ENCODE data around the gene NABP1.

Gene NABP1

GRCh38 chr2:191649519-191649918 lies 28.4 kb upstream of the NABP1 start:
- no peak for DNase-seq (ENCODE audit: low read depth, low spot score)

DNA sequence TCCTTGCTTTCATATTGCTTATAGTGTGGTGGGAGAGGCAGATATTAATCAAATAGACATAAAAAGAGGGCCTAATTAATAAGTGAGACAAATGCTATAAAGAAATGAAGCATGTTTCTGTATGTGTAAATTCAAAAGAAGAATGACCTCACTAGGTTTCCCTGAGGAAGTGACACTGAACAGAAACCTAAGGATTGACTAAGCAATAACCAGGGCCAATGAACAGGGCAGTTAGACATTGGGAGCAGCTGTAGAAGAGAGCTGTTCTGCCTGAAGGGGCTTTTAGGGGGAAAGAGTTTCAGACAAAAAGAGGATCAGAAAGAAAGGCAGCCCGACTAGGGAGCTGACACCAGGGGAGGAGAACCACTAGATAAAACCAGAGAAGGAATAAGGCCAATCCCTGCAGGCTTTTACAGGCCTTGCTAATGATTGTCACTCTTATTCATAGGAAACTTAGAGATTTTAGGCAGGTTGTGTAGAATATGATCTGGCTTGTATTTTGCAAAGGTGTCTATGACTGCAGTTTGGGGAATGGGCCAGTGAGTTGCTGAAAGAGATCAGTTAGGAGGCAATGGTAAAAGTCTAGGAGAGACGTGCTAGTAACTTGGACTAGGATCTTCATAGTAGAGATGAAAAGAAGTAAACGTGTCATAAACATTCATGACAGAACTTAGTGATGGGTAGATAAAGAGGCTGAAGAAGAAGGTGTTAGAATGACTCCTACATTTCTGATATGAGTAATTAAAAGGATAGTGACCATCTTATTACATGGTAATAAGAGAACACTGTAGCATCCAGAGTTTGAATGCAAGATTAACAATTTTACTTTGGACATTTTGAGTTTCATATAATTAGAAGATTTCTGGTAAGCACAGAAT lies 26.8 kb upstream of the NABP1 start:
- DNase-seq (ENCODE audit: low read depth, low spot score): no peak

DNA sequence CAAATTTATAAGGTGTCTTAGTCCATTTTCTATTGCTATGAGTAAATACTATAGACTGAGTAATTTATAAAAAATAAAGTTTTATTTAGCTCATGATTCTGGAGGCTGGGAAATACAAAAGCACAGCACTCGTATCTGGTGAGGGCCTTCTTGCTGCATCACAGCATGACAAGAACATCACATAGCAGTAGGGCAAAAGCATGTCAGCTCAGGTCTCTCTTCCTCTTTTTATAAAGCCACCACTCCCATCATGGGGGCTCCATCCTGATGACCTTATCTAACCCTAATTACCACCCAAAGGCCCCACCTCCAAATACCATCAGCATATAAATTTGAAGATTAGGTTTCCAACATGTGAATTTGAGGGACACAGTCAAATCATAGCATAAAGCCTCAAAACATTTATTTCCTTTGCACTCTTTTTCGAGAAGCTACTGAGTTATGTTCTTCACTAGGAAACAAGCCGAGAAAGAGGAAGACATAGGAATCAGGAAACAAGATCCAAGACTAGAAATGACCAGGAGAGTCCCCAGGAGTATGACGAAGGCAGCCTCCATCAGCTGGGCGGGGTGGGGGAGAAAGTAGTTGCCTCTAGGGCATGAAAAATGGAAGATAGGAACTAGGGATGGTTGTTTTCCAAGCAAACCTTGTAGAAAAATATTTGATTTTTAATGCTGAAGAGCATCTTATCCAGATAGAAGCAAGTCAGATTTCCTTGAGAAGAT lies 24.1 kb upstream of the NABP1 start:
- DNase-seq (ENCODE audit: low read depth, low spot score): no peak

DNA sequence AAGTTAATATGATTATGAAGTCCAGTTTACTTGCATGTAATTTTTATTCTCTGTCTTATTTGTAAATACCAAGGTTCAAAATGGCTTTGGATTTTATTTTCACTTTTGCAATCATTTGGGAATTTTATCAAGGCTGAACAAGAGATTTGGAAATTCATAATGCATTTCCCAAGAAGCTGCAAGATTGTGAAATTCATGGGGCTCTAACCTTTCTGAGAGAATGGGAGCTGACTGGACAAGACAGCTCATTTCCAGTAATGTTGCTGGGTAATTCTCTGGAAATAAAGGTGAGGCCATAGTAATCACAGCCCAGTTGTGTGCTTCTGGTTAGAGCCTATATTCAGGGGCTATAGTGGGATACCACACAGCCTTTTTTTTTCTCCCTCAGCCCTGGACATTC lies 21.5 kb upstream of the NABP1 start:
- no peak for DNase-seq (ENCODE audit: low read depth, low spot score)

- no peak for DNase-seq (ENCODE audit: low read depth, low spot score)
Observed at GRCh38 chr2:191656792-191657191, 21.1 kb upstream of the NABP1 start.

GRCh38 chr2:191657977-191658376 lies 20.0 kb upstream of the NABP1 start:
- no peak for DNase-seq (ENCODE audit: low read depth, low spot score)

- DNase-seq (ENCODE audit: low read depth, low spot score): no peak
Observed at GRCh38 chr2:191659198-191659597, 18.7 kb upstream of the NABP1 start.

DNA sequence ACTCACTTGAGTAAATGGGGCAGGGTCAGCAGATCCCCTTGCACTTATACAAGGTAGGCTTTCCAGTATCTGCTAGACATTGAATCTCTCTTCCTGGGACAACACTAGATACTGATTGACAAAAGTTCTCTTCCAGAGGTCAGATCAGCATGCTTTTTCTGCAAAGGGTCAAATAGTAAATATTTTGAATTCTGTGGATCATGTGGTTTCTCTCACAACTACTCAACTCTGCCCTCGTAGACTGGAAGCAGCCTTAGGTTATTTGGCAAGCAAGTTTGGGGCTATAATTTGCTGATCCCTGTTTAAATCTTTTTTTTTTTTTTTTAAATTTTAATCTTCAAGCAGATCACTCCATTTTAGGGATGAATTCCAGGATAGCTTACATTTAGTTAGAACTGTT lies 17.4 kb upstream of the NABP1 start:
- DNase-seq (ENCODE audit: low read depth, low spot score): no peak

DNA sequence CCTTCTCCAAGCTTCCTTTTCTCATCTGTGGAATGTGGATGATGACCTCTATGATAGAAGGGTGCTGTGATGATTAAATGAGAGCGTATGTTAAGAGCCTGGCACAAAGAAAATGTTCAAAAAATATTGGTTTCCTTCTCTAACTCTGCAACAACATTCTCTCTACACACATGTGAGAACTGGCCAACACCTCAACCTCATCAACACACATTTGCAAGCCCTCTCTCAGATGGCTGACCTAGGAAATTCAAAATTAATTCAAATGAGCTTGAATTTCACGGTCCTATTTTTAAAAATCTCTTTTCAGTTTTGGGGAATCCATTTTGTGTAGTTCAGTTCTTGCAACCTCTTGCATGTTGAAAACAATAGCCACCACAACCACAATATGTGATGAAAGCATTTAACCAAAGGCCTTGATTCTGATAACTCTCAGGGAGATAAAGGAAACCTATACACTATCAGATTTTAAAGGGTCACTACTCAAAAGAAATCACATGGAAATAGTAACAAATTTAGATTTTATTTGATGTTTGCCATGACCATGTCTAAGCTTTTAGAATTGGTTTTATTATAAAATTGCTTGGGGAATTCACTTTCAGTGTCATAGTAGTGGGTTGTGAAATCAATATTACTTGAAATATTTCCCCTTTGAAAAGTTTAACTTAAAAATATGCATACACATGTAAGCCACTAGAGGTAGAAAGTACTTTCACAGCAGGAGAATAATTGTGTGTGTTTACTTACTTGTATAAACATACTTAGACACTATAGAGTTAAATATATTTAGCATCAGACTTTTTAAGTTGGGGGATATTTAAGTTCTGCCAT lies 16.6 kb upstream of the NABP1 start:
- no peak for DNase-seq (ENCODE audit: low read depth, low spot score)

- DNase-seq (ENCODE audit: low read depth, low spot score): no peak
Observed at GRCh38 chr2:191664823-191665677, 12.9 kb upstream of the NABP1 start.

GRCh38 chr2:191666226-191666625 lies 11.7 kb upstream of the NABP1 start:
- DNase-seq (ENCODE audit: low read depth, low spot score): no peak

GRCh38 chr2:191666732-191667131 lies 11.2 kb upstream of the NABP1 start:
- DNase-seq (ENCODE audit: low read depth, low spot score): no peak

GRCh38 chr2:191670076-191670475 lies 7.9 kb upstream of the NABP1 start:
- DNase-seq (ENCODE audit: low read depth, low spot score): no peak

GRCh38 chr2:191670787-191671186 lies 7.1 kb upstream of the NABP1 start:
- no peak for DNase-seq (ENCODE audit: low read depth, low spot score)

- DNase-seq (ENCODE audit: low read depth, low spot score): no peak
Observed at GRCh38 chr2:191675807-191676721, 1.9 kb upstream of the NABP1 start.

DNA sequence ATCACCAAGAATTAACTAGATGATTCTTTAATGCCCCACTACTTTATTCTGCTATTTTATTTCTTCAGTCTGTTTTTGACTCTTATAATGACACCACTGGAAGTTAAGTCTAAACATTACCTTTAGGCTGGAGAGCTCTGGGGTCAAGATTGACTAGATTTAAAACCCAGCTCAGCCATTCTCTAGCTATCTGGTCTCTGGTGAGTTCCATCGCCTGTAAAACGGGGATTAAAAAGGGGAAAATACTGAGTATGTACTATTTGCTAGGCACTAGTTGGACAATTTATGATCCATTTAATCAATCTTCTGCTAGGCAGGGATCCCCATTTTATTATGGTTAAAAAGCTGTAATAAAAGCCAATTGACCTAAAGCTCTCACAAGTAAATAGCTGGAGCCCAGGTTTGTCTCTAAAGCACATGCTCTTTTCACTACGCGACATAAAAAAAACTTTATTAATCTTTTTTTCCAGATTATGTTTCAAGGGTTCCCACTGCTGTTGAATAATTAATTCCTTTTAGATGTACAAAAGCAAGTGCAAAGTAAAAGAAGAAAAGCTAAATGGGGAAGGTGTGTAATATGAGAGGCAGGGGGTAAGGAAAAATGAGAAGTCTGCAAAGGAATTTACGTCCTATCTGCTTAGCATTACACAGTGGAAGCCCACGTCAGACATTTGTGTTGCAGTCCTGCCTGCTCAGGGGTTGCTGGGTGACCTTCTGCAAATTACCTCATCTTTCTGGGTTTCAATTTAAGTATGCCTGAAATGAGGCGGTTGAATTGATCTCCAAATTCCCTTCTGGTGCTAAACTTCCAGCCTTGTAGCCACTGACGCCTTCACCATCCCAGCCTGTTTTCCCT lies 918 bp upstream of the NABP1 start:
- no peak for DNase-seq (ENCODE audit: low read depth, low spot score)

GRCh38 chr2:191678437-191679100 lies 633 bp downstream of the NABP1 start:
- DNase-seq (ENCODE audit: low read depth, low spot score): no peak

DNA sequence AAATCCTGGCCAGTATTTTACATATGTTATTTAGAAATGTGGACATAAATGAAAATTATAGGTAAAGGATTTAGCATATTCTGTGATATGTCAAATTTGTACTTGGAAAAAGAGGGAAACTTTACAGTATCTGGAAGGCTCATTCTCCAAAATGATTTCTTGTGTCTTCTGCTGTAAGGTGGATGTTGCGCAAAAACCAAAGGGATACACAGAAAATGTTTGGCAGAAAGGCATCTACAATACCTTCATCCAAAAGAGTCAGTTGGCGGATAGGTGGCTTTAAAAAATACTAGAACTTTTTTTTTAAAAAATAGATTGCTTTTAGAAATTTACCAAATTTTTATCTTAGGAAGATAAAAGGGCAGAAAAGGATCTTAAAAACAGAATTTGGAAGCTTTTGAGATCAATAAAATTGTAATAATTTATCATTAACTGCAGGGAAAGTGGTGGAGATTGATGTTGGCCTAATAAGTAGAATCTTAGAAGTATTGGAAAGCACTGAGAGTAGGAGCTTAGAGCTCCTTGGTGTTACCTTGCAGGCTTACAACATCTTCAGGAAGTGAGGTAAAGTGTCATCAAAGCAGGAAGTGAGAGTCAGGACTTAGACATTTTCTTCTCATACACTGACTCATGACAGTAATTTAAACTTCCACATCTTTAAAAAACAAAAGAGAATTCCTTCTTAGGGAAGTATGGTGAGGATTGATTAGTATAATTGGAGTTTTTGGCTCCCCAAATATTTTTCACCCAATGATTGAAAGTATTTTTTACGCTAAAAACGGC lies 2.1 kb downstream of the NABP1 start:
- no peak for DNase-seq (ENCODE audit: low read depth, low spot score)

Measured in smooth muscle cell of the brain vasculature (primary cell).